WERI-Rb-1 (cell line): ENCODE data around the gene MAGEB10.

Experiments
- DNase-seq: peaks from one replicate; pipeline ENCODE4 v3.0.0-alpha.2; 2020
- H3K27ac ChIP-seq: fragments of 250-450 bp; sonication (Bioruptor Pico); 2 replicates; pipeline ENCODE4 v1.5.1; 2020; ENCODE audit warnings: mild to moderate bottlenecking, moderate library complexity
- H3K27me3 ChIP-seq: fragments of 250-450 bp; sonication (Bioruptor Pico); 2 replicates; pipeline ENCODE4 v1.5.1; 2021; ENCODE audit warnings: mild to moderate bottlenecking, low read depth, moderate library complexity; ENCODE audit not compliant: insufficient read depth, severe bottlenecking
- H3K36me3 ChIP-seq: fragments of 250-450 bp; sonication (Bioruptor Pico); 2 replicates; pipeline ENCODE4 v1.5.1; 2020; ENCODE audit warnings: mild to moderate bottlenecking, moderate library complexity
- H3K4me3 ChIP-seq: 2 replicates; pipeline ENCODE4 v1.5.1; 2011; ENCODE audit warnings: low read depth, mild to moderate bottlenecking, control low read depth, low read length
- H3K9me3 ChIP-seq: fragments of 250-450 bp; sonication (Bioruptor Pico); 2 replicates; pipeline ENCODE4 v1.5.1; 2021; ENCODE audit warnings: mild to moderate bottlenecking, moderate library complexity; ENCODE audit not compliant: severe bottlenecking
- CTCF ChIP-seq: IDR thresholded peaks from 2 replicates; pipeline ENCODE4 v1.5.1; 2011; ENCODE audit warnings: low read depth, mild to moderate bottlenecking, control low read depth, inconsistent platforms, low read length

MAGEB10 gene

GRCh38 chrX:27840881-27841280 is 33.1 kb downstream of the MAGEB10 start:
- H3K36me3 ChIP-seq: no peaks in the 10 kb centered on the region
- DNase-seq: no peak
- H3K9me3 ChIP-seq: no peaks in the 10 kb centered on the region
- TF ChIP-seq CTCF: no peak
- H3K27ac ChIP-seq: no peak overlapping the region
- no peak overlapping the region for H3K4me3 ChIP-seq
- H3K27me3 ChIP-seq: peaks cover 3% of the 10 kb centered on the region

- no peak for TF ChIP-seq CTCF
- Histone ChIP-seq H3K4me3 (no peak overlapping the region), H3K27ac (no peak overlapping the region), H3K36me3 (no peaks in the 10 kb centered on the region), H3K27me3 (no peaks in the 10 kb centered on the region), H3K9me3 (no peaks in the 10 kb centered on the region)
- DNase-seq: no peak
Measured at GRCh38 chrX:27842859-27843258, 35.1 kb downstream of the MAGEB10 start.

- no peak for TF ChIP-seq CTCF
- Histone ChIP-seq H3K4me3 (no peak overlapping the region), H3K27me3 (peaks cover 5% of the 10 kb centered on the region), H3K9me3 (no peaks in the 10 kb centered on the region), H3K36me3 (no peaks in the 10 kb centered on the region), H3K27ac (no peak overlapping the region)
- no peak for DNase-seq
Measured at GRCh38 chrX:27860337-27860736, 52.5 kb downstream of the MAGEB10 start.

GRCh38 chrX:27863809-27864208 is 56.0 kb downstream of the MAGEB10 start:
- H3K4me3 ChIP-seq: no peak overlapping the region
- no peak for DNase-seq
- no peak for TF ChIP-seq CTCF

More at GRCh38 chrX:27863809-27864208, 56.0 kb downstream of the MAGEB10 start:
- Histone ChIP-seq H3K27ac (no peak overlapping the region), H3K27me3 (peaks cover 8% of the 10 kb centered on the region), H3K36me3 (no peaks in the 10 kb centered on the region), H3K9me3 (no peaks in the 10 kb centered on the region)
